ENCODE data around the gene UBE4B. TPM values are rescaled to one million over a fixed set of nuclear protein-coding genes. Genes with fewer than 3 reads are reported as not detected.

UBE4B gene
- total and polyA plus RNA-seq, 2 of the 13 experiments (the other 11 are each of a cell fraction or from before 2014, with no cell fraction given): 15.2 to 24.8 TPM

DNA sequence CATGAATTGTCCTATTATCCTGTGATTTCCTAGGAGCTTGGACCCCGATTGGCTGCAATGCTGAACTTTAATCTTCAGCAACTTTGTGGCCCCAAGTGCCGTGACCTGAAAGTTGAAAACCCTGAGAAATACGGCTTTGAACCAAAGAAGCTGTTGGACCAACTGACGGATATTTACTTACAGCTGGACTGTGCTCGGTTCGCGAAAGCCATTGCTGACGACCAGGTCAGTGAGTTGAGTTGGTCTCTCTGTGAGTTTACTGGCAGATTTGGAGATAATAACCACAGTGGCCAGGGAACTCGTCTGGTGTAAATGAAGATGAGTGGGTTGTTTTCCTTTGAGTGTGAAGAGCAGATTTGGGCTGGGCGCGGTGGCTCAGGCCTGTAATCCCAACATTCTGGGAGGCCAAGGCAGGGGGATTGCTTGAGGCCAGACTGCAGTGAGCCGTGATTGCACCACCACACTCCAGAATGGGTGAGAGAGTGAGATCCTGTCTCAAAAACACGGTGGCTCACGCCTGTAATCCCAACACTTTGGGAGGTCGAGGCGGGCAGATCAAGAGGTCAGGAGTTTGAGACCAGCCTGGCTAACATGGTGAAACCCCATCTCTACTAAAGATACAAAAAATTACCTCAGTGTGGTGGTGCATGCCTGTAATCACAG is 138.5 kb downstream of the UBE4B start (continued):
- TF ChIP-seq ASH2L (IDR thresholded peaks at IDR 0.05; ENCODE audit: insufficient read length, low read depth, low read length): peak; percentile 85
- TF ChIP-seq SOX13 (IDR thresholded peaks at IDR 0.05): no peak
- peak in 1 of 2 experiments; percentile 85; a peak in 2 of 4 replicates for TF ChIP-seq SOX13 (CRISPR knock-in tag; conservative IDR thresholded peaks at IDR 0.05 in 1 of 2, IDR thresholded peaks at IDR 0.05 in 1 of 2)
- peak; percentile 57; the same call in 1 of the 2 replicates for TF ChIP-seq ZSCAN21 (CRISPR knock-in tag; IDR thresholded peaks at IDR 0.05; ENCODE audit: borderline replicate concordance)
- TF ChIP-seq ZMAT3 (CRISPR knock-in tag; conservative IDR thresholded peaks at IDR 0.05): peak; percentile 43
- TF ChIP-seq, protein P1, sequence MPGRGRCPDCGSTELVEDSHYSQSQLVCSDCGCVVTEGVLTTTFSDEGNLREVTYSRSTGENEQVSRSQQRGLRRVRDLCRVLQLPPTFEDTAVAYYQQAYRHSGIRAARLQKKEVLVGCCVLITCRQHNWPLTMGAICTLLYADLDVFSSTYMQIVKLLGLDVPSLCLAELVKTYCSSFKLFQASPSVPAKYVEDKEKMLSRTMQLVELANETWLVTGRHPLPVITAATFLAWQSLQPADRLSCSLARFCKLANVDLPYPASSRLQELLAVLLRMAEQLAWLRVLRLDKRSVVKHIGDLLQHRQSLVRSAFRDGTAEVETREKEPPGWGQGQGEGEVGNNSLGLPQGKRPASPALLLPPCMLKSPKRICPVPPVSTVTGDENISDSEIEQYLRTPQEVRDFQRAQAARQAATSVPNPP (CRISPR knock-in tag; IDR thresholded peaks at IDR 0.05): 0 out of 2 replicates have a peak, but pooled peaks have one; percentile 27
- TF ChIP-seq ZNF598 (CRISPR knock-in tag; IDR thresholded peaks at IDR 0.05; ENCODE audit: borderline replicate concordance): peak; percentile 61; the same call in 1 of the 2 replicates
- no peak for TF ChIP-seq RBAK (CRISPR knock-in tag; IDR thresholded peaks at IDR 0.05)
- peak; percentile 59; the same call in 1 of the 2 replicates for TF ChIP-seq NFKB2 (CRISPR knock-in tag; IDR thresholded peaks at IDR 0.05; ENCODE audit: borderline replicate concordance)
- no peak; the same call in 1 of the 2 replicates for TF ChIP-seq KDM4B (CRISPR knock-in tag; IDR thresholded peaks at IDR 0.05)
- TF ChIP-seq, protein P2, sequence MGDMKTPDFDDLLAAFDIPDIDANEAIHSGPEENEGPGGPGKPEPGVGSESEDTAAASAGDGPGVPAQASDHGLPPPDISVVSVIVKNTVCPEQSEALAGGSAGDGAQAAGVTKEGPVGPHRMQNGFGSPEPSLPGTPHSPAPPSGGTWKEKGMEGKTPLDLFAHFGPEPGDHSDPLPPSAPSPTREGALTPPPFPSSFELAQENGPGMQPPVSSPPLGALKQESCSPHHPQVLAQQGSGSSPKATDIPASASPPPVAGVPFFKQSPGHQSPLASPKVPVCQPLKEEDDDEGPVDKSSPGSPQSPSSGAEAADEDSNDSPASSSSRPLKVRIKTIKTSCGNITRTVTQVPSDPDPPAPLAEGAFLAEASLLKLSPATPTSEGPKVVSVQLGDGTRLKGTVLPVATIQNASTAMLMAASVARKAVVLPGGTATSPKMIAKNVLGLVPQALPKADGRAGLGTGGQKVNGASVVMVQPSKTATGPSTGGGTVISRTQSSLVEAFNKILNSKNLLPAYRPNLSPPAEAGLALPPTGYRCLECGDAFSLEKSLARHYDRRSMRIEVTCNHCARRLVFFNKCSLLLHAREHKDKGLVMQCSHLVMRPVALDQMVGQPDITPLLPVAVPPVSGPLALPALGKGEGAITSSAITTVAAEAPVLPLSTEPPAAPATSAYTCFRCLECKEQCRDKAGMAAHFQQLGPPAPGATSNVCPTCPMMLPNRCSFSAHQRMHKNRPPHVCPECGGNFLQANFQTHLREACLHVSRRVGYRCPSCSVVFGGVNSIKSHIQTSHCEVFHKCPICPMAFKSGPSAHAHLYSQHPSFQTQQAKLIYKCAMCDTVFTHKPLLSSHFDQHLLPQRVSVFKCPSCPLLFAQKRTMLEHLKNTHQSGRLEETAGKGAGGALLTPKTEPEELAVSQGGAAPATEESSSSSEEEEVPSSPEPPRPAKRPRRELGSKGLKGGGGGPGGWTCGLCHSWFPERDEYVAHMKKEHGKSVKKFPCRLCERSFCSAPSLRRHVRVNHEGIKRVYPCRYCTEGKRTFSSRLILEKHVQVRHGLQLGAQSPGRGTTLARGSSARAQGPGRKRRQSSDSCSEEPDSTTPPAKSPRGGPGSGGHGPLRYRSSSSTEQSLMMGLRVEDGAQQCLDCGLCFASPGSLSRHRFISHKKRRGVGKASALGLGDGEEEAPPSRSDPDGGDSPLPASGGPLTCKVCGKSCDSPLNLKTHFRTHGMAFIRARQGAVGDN (CRISPR knock-in tag; IDR thresholded peaks at IDR 0.05): peak; percentile 86
- peak; percentile 96 for TF ChIP-seq HNF4A (CRISPR knock-in tag; IDR thresholded peaks at IDR 0.05)
- TF ChIP-seq, protein P3, sequence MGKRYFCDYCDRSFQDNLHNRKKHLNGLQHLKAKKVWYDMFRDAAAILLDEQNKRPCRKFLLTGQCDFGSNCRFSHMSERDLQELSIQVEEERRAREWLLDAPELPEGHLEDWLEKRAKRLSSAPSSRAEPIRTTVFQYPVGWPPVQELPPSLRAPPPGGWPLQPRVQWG (CRISPR knock-in tag; IDR thresholded peaks at IDR 0.05; ENCODE audit: borderline replicate concordance, low read depth): no peak
- no peak for TF ChIP-seq ETV6 (CRISPR knock-in tag; conservative IDR thresholded peaks at IDR 0.05)
- TF ChIP-seq ZNF557 (CRISPR knock-in tag; IDR thresholded peaks at IDR 0.05): peak; percentile 56; the same call in 1 of the 2 replicates
- no peak for TF ChIP-seq RAD21 (CRISPR knock-in tag; IDR thresholded peaks at IDR 0.05)
- TF ChIP-seq, protein P4, sequence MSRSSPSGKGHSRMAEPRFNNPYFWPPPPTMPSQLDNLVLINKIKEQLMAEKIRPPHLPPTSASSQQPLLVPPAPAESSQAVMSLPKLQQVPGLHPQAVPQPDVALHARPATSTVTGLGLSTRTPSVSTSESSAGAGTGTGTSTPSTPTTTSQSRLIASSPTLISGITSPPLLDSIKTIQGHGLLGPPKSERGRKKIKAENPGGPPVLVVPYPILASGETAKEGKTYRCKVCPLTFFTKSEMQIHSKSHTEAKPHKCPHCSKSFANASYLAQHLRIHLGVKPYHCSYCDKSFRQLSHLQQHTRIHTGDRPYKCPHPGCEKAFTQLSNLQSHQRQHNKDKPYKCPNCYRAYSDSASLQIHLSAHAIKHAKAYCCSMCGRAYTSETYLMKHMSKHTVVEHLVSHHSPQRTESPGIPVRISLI (CRISPR knock-in tag; IDR thresholded peaks at IDR 0.05; ENCODE audit: borderline replicate concordance): peak; percentile 59; the same call in 1 of the 2 replicates
- TF ChIP-seq HNF4G (IDR thresholded peaks at IDR 0.05; ENCODE audit: borderline replicate concordance, low read depth, low read length): peak; percentile 85
- TF ChIP-seq HNF4G (CRISPR knock-in tag; IDR thresholded peaks at IDR 0.05; ENCODE audit: borderline replicate concordance, low read depth): peak; percentile 78; the same call in 1 of the 2 replicates
- TF ChIP-seq, protein P5, sequence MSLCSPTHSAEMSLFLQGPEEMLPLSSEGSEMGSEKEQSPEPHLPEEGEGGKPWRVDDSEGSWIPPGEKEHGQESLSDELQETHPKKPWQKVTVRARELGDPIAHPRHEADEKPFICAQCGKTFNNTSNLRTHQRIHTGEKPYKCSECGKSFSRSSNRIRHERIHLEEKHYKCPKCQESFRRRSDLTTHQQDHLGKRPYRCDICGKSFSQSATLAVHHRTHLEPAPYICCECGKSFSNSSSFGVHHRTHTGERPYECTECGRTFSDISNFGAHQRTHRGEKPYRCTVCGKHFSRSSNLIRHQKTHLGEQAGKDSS (CRISPR knock-in tag; IDR thresholded peaks at IDR 0.05; ENCODE audit: borderline replicate concordance, low read depth): peak; percentile 82; the same call in 1 of the 2 replicates
- peak; percentile 81; the same call in 1 of the 2 replicates for TF ChIP-seq MIER2 (CRISPR knock-in tag; IDR thresholded peaks at IDR 0.05)
- TF ChIP-seq DNMT3B (CRISPR knock-in tag; conservative IDR thresholded peaks at IDR 0.05): 0 out of 2 replicates have a peak, but pooled peaks have one; percentile 37

Measured in HepG2 (cell line).